ENCODE results near the gene VSIG8.
A peak's percentile ranks its signal among the peaks of the same experiment; 100 is the strongest.

Gene VSIG8

GRCh38 chr1:159827549-159827948, 34.9 kb downstream of the VSIG8 start:
- Histone ChIP-seq H3K27me3 (ENCODE audit: insufficient read depth, low read depth, severe bottlenecking) (peaks cover 98% of the 10 kb centered on the region), H3K36me3 (no peaks in the 10 kb centered on the region), H3K27ac (no peak overlapping the region), H3K9me3 (ENCODE audit: severe bottlenecking) (peaks cover 2% of the 10 kb centered on the region), H3K4me3 (ENCODE audit: low read depth, low read length) (no peak overlapping the region)
- no peak for DNase-seq
- no peak for TF ChIP-seq CTCF (IDR thresholded peaks at IDR 0.05; ENCODE audit: low read depth, low read length)

- no peak overlapping the region for H3K27ac ChIP-seq
- peaks cover 100% of the 10 kb centered on the region for H3K27me3 ChIP-seq (ENCODE audit: insufficient read depth, low read depth, severe bottlenecking)
- peaks cover 2% of the 10 kb centered on the region for H3K9me3 ChIP-seq (ENCODE audit: severe bottlenecking)
- no peak for TF ChIP-seq CTCF (IDR thresholded peaks at IDR 0.05; ENCODE audit: low read depth, low read length)
- H3K36me3 ChIP-seq, result no peaks in the 10 kb centered on the region
- DNase-seq, result no peak
- no peak overlapping the region for H3K4me3 ChIP-seq (ENCODE audit: low read depth, low read length)
Measured at GRCh38 chr1:159827102-159827490, 35.4 kb downstream of the VSIG8 start.

GRCh38 chr1:159826441-159827101, 35.9 kb downstream of the VSIG8 start, which contains the start of gene SLAMF8:
SLAMF8 (plus strand) TSS chr1:159826873; CDS start chr1:159826899, 26 bp downstream.
- H3K27me3 ChIP-seq (ENCODE audit: insufficient read depth, low read depth, severe bottlenecking), result peaks cover 100% of the 10 kb centered on the region
- peaks cover 2% of the 10 kb centered on the region for H3K9me3 ChIP-seq (ENCODE audit: severe bottlenecking)
- H3K4me3 ChIP-seq (ENCODE audit: low read depth, low read length), result no peak within 1 kb of the TSS
- no peak for TF ChIP-seq CTCF (IDR thresholded peaks at IDR 0.05; ENCODE audit: low read depth, low read length)
- DNase-seq, result no peak
- no peaks in the 10 kb centered on the region for H3K36me3 ChIP-seq
- H3K27ac ChIP-seq, result no peak within 1 kb of the TSS

- TF ChIP-seq CTCF (IDR thresholded peaks at IDR 0.05; ENCODE audit: low read depth, low read length), result no peak
- Histone ChIP-seq H3K4me3 (ENCODE audit: low read depth, low read length) (no peak overlapping the region), H3K9me3 (ENCODE audit: severe bottlenecking) (peaks cover 2% of the 10 kb centered on the region), H3K27me3 (ENCODE audit: insufficient read depth, low read depth, severe bottlenecking) (peaks cover 100% of the 10 kb centered on the region), H3K27ac (no peak overlapping the region), H3K36me3 (no peaks in the 10 kb centered on the region)
- DNase-seq, result no peak
Measured at GRCh38 chr1:159825564-159825963, 36.9 kb downstream of the VSIG8 start.

- H3K27me3 ChIP-seq (ENCODE audit: insufficient read depth, low read depth, severe bottlenecking), result peaks cover 95% of the 10 kb centered on the region
- TF ChIP-seq CTCF (IDR thresholded peaks at IDR 0.05; ENCODE audit: low read depth, low read length), result no peak
- H3K27ac ChIP-seq, result no peak overlapping the region
- no peaks in the 10 kb centered on the region for H3K36me3 ChIP-seq
- no peak overlapping the region for H3K4me3 ChIP-seq (ENCODE audit: low read depth, low read length)
- H3K9me3 ChIP-seq (ENCODE audit: severe bottlenecking), result peaks cover 2% of the 10 kb centered on the region
- peak; percentile 42 for DNase-seq
Measured at GRCh38 chr1:159823406-159823805, 39.1 kb downstream of the VSIG8 start.
